HG03175 (cell line): ENCODE data around the gene ZNF439.
"Not testable (repeated sequence)": the region's sequence is repeated elsewhere in the genome, so short reads cannot be mapped to it uniquely, and the experiment has no call there.

Source experiments
- ATAC-seq: cut with Tn5 transposase; IDR thresholded peaks from one replicate; pipeline ENCODE4 v1.9.1; 2021; ENCODE audit warnings: mild to moderate bottlenecking, moderate library complexity; ENCODE audit not compliant: unreplicated experiment

Gene ZNF439

DNA sequence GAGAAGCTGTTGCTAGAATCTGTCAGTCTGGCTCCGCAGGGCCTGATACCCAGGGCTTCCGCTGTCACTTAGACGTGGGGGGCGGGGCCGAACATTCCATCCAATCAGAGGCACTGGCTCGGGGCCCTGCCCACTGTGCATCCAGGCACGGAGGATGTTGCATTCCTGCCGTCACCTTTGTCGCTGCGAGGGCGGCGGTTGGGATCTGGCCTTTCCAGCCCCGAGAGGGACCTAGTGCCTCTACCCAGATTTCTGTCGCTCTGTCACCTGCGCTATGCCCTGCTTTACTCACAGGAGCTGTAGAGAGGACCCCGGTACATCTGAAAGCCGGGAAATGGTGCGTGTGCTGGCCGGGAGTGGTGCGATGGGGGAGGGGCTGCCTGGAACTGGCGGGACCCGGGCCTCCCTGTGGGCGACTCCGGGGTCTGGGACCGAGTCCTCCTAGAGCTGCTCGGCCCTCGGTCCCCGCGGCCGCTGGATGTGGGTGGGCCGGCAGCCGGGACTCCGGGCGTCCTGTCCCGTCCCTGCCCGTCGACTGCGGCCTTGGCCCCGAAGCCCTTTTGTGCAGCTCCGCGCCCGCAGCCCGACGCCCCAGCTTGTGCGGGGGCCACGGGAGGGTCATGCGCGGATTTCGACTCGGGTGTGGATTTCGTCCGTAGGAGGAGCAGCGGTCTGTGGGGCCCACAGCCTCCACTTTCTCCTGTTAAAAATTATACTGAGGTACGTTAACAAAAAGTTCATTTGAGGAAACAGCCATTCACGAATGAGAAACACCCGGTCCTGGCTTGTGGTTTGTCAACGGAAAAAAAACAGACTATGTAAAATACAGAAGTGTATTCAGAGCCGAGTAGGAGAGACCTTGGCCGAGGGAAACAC lies at the start of gene ZNF439:
Gene ZNF439 (plus strand): TSS at position 133 of the 876 bp plus-strand sequence. CDS start 142 bp downstream, at position 275.
- ATAC-seq = peak; percentile 89

DNA sequence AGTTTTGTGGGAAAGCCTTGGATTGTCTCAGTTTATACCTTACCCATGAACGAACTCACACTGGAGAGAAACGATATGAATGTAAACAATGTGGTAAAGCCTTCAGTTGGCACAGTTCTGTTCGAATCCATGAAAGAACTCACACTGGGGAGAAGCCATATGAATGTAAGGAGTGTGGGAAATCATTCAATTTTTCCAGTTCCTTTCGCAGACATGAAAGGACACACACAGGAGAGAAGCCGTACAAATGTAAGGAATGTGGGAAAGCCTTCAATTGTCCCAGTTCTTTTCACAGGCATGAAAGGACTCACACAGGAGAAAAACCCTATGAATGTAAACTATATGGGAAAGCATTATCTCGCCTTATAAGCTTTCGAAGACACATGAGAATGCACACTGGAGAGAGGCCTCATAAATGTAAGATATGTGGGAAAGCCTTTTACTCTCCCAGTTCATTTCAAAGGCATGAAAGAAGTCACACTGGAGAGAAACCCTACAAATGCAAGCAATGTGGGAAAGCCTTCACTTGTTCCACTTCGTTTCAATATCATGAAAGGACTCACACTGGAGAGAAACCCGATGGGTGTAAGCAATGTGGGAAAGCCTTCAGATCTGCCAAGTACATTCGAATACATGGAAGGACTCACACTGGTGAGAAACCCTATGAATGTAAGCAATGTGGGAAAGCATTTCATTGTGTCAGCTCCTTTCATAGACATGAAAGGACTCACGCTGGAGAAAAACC lies 42.0 kb upstream of the ZNF439 start:
- ATAC-seq = no peak

- no peak for ATAC-seq
Observed at GRCh38 chr19:11807099-11807380, 41.5 kb upstream of the ZNF439 start.

GRCh38 chr19:11813703-11814028 lies 34.9 kb upstream of the ZNF439 start:
- peak; percentile 33 for ATAC-seq

- ATAC-seq = peak; percentile 98
Observed at GRCh38 chr19:11814029-11814699, 34.4 kb upstream of the ZNF439 start, which contains the start of gene ZNF440. Gene ZNF440 (plus strand): TSS chr19:11814273. CDS start chr19:11814448, 175 bp downstream.

DNA sequence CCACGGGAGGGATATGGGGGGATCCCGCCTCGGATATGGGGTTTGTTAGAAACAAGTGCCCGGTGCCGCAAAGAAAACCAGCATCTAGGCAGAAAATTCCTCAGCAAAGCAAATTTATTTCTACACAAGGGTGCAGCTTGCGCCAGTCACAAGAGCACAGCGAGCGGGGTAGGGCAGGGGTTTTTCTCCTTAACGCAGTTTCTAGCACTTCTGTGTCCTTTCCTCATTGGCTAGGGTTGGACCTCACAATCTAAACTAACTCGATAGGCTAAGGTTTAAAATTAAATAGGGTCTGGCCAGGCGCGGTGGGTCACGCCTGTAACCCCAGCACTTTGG lies 33.9 kb upstream of the ZNF439 start:
- ATAC-seq = no peak

DNA sequence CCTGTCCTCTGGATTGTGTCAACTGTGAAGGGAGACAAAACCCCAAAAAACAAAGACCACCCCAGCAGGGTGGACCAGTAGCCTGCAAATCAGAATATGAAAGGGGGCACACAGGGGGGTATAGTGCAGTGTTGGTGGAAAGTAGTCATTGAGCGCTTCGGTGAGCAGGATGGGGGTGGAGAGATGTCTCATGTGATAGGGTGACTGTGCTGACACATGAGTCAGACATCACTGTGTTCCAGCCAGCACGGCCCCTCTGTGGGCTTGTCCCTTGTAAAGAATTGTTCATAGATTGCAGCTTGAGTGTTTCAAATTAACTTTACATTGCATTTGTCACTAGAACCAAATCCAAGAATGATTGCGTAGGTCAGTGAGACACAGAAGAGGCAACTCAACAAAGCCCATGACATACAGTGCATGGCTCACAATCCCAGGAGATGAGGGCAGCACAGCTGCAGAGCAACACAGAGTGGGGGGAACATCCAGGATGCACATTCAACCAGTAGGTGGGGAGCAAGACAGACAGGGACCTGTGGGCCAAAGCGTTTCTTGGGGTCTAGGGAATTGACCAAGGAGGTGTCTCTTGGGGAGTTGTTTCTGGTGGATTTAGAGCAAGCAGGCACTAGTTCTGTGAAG lies 26.9 kb upstream of the ZNF439 start:
- no peak for ATAC-seq

- ATAC-seq = not testable (repeated sequence)
Observed at GRCh38 chr19:11828957-11829876, 19.3 kb upstream of the ZNF439 start.

DNA sequence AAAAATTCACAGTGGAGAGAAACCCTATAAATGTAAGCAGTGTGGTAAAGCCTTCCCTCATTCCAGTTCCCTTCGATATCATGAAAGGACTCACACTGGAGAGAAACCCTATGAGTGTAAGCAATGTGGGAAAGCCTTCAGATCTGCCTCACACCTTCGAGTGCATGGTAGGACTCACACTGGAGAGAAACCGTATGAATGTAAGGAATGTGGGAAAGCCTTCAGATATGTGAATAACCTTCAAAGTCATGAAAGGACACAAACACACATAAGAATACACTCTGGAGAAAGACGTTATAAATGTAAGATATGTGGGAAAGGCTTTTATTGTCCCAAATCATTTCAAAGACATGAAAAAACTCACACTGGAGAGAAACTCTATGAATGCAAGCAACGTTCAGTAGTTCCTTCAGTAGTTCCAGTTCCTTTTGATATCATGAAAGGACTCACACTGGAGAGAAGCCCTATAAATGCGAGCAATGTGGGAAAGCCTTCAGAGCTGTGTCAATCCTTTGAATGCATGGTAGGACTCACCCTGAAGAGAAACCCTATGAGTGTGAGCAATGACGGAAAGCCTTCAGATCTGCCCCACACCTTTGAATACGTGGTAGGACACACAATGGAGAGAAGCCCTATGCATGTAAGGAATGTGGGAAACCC lies 16.1 kb upstream of the ZNF439 start:
- ATAC-seq = no peak

DNA sequence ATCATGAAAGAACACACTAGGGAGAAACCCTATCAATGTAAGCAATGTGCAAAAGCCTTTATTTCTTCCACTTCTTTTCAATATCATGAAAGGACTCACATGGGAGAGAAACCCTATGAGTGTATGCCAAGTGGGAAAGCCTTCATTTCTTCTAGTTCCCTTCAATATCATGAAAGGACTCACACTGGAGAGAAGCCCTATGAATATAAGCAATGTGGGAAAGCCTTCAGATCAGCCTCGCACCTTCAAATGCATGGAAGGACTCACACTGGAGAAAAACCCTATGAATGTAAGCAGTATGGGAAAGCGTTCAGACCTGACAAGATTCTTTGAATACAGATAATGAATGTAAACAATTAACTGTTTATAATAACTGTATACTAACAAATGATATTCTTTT lies 15.0 kb upstream of the ZNF439 start:
- ATAC-seq = no peak

GRCh38 chr19:11835626-11836066 lies 12.9 kb upstream of the ZNF439 start:
- ATAC-seq = not testable (repeated sequence)

DNA sequence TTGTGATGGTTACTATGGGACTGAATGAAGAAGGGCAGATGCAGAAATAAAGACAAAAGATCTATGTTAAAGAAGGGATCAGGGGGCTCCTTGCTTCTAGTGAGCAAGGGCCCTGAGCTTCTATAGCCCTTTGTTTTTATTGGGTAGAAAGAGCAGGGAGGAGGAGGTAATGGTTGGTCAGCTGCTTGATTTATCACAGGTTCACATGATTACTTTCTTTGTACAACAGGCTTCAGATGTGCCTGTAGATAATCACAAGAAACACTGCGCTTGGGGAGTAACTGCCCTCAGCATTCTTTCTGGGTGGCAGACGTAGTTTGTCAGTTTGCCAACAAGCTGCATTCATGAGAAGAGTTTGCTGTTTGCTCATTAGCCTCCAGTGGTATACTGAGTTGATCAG lies 4.8 kb upstream of the ZNF439 start:
- ATAC-seq = no peak

DNA sequence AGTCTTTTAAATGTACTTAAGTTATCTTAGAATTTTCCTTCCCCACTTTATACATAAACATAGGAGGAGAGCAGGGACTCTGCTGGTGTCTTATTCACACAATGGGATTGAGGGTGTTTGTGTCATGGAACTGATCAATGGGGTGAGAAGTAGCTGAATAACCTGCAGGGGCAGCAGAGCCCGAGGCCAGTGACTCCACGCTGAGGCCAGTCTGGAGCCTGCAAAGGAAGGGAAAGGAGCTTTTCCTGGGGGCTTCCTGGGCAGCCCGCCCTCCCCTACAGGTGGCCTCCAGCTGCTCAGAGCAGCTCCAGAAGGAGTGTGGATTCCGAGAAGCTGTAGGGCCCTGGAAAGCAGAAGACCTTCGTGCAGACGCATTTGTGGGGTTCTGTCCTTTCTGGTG lies 911 bp upstream of the ZNF439 start:
- not testable (repeated sequence) for ATAC-seq

- ATAC-seq = no peak
Observed at GRCh38 chr19:11848200-11848593, 329 bp upstream of the ZNF439 start.

- not testable (repeated sequence) for ATAC-seq
Observed at GRCh38 chr19:11850289-11850688, 1.8 kb downstream of the ZNF439 start.

- ATAC-seq = no peak
Observed at GRCh38 chr19:11853358-11853757, 4.8 kb downstream of the ZNF439 start.

- ATAC-seq = no peak
Observed at GRCh38 chr19:11856596-11857250, 8.2 kb downstream of the ZNF439 start.

DNA sequence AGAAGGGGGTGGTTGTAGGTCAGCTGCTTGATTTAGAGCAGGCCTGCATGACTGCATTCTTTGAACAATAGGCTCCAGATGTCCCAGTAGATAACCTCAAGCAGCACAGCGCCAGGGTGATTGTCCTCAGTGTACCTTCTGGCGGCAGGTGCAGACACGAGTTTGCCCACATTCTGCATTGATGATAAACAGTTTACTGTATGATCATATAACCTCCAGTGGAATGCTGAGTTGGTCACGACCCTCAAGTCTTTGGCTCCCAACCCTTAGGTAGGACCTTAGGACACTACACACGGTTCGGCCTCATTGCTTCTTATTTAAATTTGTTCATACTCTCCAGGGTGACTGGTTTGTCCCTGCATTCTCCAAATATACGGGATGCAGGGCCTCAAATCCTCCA lies 12.2 kb downstream of the ZNF439 start:
- ATAC-seq = no peak

DNA sequence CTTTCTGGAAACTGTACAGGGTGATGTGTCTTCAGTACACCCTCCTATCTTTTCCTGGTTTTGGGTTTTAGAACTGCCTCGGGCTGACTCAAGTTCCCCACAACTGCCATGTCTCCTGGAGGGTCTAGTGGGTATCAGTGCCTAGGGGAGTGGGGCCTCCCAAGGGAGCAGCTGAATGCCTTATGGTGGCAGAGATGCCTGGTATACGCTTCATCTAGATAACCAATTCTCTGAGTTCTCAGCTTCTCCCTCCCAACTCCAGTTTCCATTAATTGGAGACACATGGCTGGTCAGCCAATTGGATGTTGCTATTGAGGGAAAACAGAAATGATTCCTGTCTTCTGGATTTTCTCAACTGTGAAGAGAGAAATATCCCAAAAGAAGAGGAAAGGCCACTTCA lies 12.8 kb downstream of the ZNF439 start:
- ATAC-seq = no peak
